Endodermal cell (in vitro differentiated cells): ENCODE results near the gene NUP58. TPM values are rescaled to one million over a fixed set of nuclear protein-coding genes. Genes with fewer than 3 reads are reported as not detected.
A peak's percentile ranks its signal among the peaks of the same experiment; 100 is the strongest.

ENCODE experiments used
- DNase-seq: peaks from one replicate; pipeline ENCODE4 v3.0.0-alpha.2; 2017
- H3K27ac ChIP-seq: 2 replicates; pipeline ENCODE4 v1.5.1; 2013; ENCODE audit warnings: mild to moderate bottlenecking, low read depth, low read length, moderate library complexity
- H3K27me3 ChIP-seq: 2 replicates; pipeline ENCODE4 v1.6.1; 2013; ENCODE audit warnings: mild to moderate bottlenecking, low read length, moderate library complexity; ENCODE audit not compliant: insufficient read depth, control insufficient read depth, poor library complexity, severe bottlenecking
- H3K36me3 ChIP-seq: 2 replicates; pipeline ENCODE4 v1.7.0; 2013; ENCODE audit warnings: mild to moderate bottlenecking, low read length, moderate library complexity; ENCODE audit not compliant: control insufficient read depth, insufficient read depth
- H3K4me1 ChIP-seq: one replicate; pipeline ENCODE4 v1.7.0; 2013; ENCODE audit warnings: low read length; ENCODE audit not compliant: control insufficient read depth, insufficient read depth
- H3K4me3 ChIP-seq: 2 replicates; pipeline ENCODE4 v1.5.1; 2013; ENCODE audit warnings: mild to moderate bottlenecking, low read length, moderate library complexity
- H3K9ac ChIP-seq: 2 replicates; pipeline ENCODE4 v1.6.1; 2013; ENCODE audit warnings: mild to moderate bottlenecking, low read length, moderate library complexity; ENCODE audit not compliant: poor library complexity, severe bottlenecking; ENCODE audit errors: extremely low read depth
- H3K9me3 ChIP-seq: 2 replicates; pipeline ENCODE4 v1.6.1; 2013; ENCODE audit warnings: mild to moderate bottlenecking, low read length, moderate library complexity; ENCODE audit not compliant: control insufficient read depth
- H3K27ac Mint-ChIP-seq: 2 replicates; pipeline ENCODE4 v1.8.0; 2020; ENCODE audit warnings: mixed read lengths
- H3K27me3 Mint-ChIP-seq: 2 replicates; pipeline ENCODE4 v1.8.0; 2021; ENCODE audit warnings: mild to moderate bottlenecking, mixed read lengths; ENCODE audit not compliant: insufficient read depth
- H3K36me3 Mint-ChIP-seq: 2 replicates; pipeline ENCODE4 v1.8.0; 2020; ENCODE audit warnings: low read depth, mixed read lengths
- H3K4me1 Mint-ChIP-seq: 2 replicates; pipeline ENCODE4 v1.8.0; 2020; ENCODE audit warnings: mixed read lengths
- H3K4me3 Mint-ChIP-seq: 2 replicates; pipeline ENCODE4 v1.8.0; 2020; ENCODE audit warnings: mild to moderate bottlenecking, moderate library complexity, mixed read lengths
- H3K9me3 Mint-ChIP-seq: 2 replicates; pipeline ENCODE4 v1.8.0; 2020; ENCODE audit warnings: mild to moderate bottlenecking, mixed read lengths
- CTCF ChIP-seq: fragments of 200-600 bp; sonication (generic); conservative IDR thresholded peaks from 2 replicates; pipeline ENCODE4 v1.5.0; 2021; ENCODE audit warnings: antibody characterized with exemption, mild to moderate bottlenecking
- WGBS, 2 experiments: methylation state at CpG; one replicate each; pipeline versions ENCODE4 v1.1.5 to v1.1.7; 2013; ENCODE audit warnings: missing lambda C conversion rate in 2 of 2, mixed read lengths in 1 of 2; ENCODE audit not compliant: insufficient coverage in 1 of 2, insufficient read length in 1 of 2; 5-methylcytosine and 5-hydroxymethylcytosine counted together
- total RNA-seq, 2 donors: library from RNA; stranded (reverse); fragmentation: NEBNext Ultra II Directional in 1 of 2; extraction: Animal tissue kit (Norgen Biotek cat#: 25700) in 1 of 2; gene quantifications; 2 replicates in 1 of 2; 3 replicates in 1 of 2; pipeline ENCODE4 v1.2.1, GENCODE V29; 2021

The NUP58 gene
- total RNA-seq, 2 donors from 2014 or later, result 49.7 to 66.4 TPM

- Histone ChIP-seq H3K27me3 (peaks cover 13% of the 10 kb centered on the region), H3K36me3 (no peaks in the 10 kb centered on the region), H3K9me3 (no peaks in the 10 kb centered on the region), H3K4me3 (peak overlapping the region; percentile 100), H3K4me1 (peaks cover 4% of the 10 kb centered on the region), H3K27ac (peak overlapping the region; percentile 83), H3K9ac (peak overlapping the region; percentile 72)
- peak overlapping the region; percentile 52 for H3K27ac Mint-ChIP-seq
- TF ChIP-seq CTCF, result no peak
- H3K4me3 Mint-ChIP-seq, result peak overlapping the region; percentile 74
- H3K9me3 Mint-ChIP-seq, result no peaks in the 10 kb centered on the region
- peaks cover 2% of the 10 kb centered on the region for H3K36me3 Mint-ChIP-seq
- WGBS, 2 experiments, result 18 to 19% methylated on average over 19 to 25 of the region's 25 CpGs
- peaks cover 9% of the 10 kb centered on the region for H3K4me1 Mint-ChIP-seq
- peak; percentile 55 for DNase-seq
- peaks cover 11% of the 10 kb centered on the region for H3K27me3 Mint-ChIP-seq
Observed at GRCh38 chr13:25286308-25286968, 15.0 kb upstream of the NUP58 start.

GRCh38 chr13:25286969-25287961 is 14.2 kb upstream of the NUP58 start, which contains the start of gene MTMR6:
MTMR6 (minus strand) TSS chr13:25287488; CDS start chr13:25287247, 241 bp downstream.
- H3K27ac Mint-ChIP-seq, result peak within 1 kb of the TSS; percentile 75
- TF ChIP-seq CTCF, result peak; percentile 100
- Histone ChIP-seq H3K9ac (peak within 1 kb of the TSS; percentile 72), H3K27ac (peak within 1 kb of the TSS; percentile 83), H3K4me1 (peaks cover 4% of the 10 kb centered on the region), H3K9me3 (no peaks in the 10 kb centered on the region), H3K36me3 (no peaks in the 10 kb centered on the region), H3K4me3 (peak within 1 kb of the TSS; percentile 100), H3K27me3 (peaks cover 13% of the 10 kb centered on the region)
- H3K27me3 Mint-ChIP-seq, result peaks cover 11% of the 10 kb centered on the region
- H3K9me3 Mint-ChIP-seq, result no peaks in the 10 kb centered on the region
- WGBS, 2 experiments, result 1 to 3% methylated on average over 22 to 65 of the region's 65 CpGs
- H3K4me3 Mint-ChIP-seq, result peak within 1 kb of the TSS; percentile 74
- H3K4me1 Mint-ChIP-seq, result peaks cover 9% of the 10 kb centered on the region
- peak; percentile 96 for DNase-seq
- H3K36me3 Mint-ChIP-seq, result peaks cover 2% of the 10 kb centered on the region

- H3K4me1 Mint-ChIP-seq, result peaks cover 4% of the 10 kb centered on the region
- Histone ChIP-seq H3K9ac (no peak overlapping the region), H3K4me1 (no peaks in the 10 kb centered on the region), H3K27me3 (peaks cover 13% of the 10 kb centered on the region), H3K27ac (no peak overlapping the region), H3K36me3 (no peaks in the 10 kb centered on the region), H3K4me3 (no peak overlapping the region), H3K9me3 (no peaks in the 10 kb centered on the region)
- no peak for DNase-seq
- no peaks in the 10 kb centered on the region for H3K9me3 Mint-ChIP-seq
- no peak overlapping the region for H3K27ac Mint-ChIP-seq
- no peaks in the 10 kb centered on the region for H3K36me3 Mint-ChIP-seq
- H3K4me3 Mint-ChIP-seq, result no peak overlapping the region
- peaks cover 11% of the 10 kb centered on the region for H3K27me3 Mint-ChIP-seq
- WGBS, 2 experiments, result 85 to 95% methylated on average over 2 of the region's 2 CpGs
- no peak for TF ChIP-seq CTCF
Observed at GRCh38 chr13:25288966-25289365, 12.5 kb upstream of the NUP58 start.
